GM12801 (cell line): ENCODE data around the gene IRF7.

Experiments used
- CTCF ChIP-seq: IDR thresholded peaks from one replicate; pipeline ENCODE4 v1.5.1; 2011; ENCODE audit warnings: control low read depth; ENCODE audit not compliant: insufficient read length; ENCODE audit errors: extremely low read depth

IRF7 gene

GRCh38 chr11:563066-563811, 52.5 kb downstream of the IRF7 start:
- TF ChIP-seq CTCF, result no peak
